HCEC 1CT (cell line): ENCODE data around the gene SDR39U1.

Experiments used
- DNase-seq: peaks from one replicate; pipeline ENCODE4 v3.0.0-alpha.2; 2017

Gene SDR39U1

DNA sequence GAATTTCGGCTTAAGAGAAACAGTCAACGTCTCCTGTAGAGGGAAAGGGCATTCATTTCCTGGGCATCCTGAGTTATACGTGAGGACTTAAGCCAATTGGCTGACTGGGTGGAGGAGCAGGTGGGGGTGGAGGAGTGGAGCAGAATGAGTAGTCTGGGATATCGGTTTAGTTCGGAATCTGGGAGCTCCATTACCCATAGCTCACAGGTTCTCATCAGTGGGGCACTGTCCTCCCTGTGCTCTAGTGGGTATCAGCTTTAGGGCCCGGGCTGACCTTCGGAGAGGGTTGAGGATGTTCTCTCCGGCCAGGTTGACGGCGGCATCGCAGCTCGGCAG, 704 bp downstream of the SDR39U1 start:
- DNase-seq = peak; percentile 49

DNA sequence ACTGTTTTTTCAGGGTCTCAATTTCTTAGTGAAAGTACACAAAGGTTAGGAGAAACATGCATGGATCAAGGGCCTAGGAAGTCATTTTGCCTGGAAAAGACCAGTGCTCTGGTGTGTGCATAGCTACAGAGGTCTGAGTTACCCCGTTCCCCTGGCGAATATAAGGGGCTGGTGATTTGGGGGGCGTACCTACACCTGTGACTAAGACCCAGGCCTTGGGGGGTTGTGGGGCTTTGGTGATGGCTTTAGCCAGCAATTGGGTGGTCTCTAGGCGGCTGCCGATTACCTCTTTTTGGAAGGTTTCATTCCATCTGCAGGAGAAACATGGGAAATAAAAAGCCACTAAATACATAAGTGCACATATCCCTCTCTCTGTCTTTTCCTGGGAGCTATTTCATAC, 1.1 kb downstream of the SDR39U1 start:
- no peak for DNase-seq

DNA sequence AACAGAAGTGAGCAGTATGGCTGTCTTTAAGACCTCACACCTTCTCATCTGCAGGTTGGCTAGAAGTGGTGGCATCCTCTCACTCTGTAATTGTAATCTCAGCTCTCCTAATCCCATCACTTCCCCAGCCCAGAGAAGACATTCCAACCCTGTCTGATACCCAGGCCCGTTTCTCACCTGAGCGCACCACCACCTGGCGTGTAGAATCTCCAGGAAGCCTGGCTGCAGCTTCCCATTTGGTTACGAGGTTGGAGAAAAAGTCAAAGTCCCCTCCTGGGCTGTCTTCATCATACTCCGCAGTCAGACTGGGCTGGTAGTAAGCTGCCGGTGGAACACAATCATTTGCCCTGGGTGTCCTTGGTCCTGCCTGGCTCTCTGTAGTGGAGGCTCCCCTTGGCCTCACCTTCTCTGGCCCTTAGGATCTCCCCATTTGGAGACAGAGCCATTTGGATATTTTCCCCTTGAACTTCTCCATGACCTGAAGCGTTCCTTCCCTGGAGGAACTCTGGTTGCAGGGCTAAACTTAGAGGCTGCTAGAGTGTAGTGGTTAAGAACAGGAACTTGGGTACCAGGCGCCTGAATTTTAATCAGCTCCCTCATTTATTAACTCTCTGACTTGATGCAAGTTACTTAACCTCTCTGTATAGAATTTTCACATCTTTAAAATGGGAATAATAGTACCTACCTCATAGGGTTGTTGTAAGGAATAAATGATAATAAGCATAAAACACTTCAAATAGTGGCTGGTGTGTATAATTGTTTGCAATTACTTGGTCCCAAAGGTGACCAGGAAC, 1.8 kb downstream of the SDR39U1 start:
- no peak for DNase-seq

DNA sequence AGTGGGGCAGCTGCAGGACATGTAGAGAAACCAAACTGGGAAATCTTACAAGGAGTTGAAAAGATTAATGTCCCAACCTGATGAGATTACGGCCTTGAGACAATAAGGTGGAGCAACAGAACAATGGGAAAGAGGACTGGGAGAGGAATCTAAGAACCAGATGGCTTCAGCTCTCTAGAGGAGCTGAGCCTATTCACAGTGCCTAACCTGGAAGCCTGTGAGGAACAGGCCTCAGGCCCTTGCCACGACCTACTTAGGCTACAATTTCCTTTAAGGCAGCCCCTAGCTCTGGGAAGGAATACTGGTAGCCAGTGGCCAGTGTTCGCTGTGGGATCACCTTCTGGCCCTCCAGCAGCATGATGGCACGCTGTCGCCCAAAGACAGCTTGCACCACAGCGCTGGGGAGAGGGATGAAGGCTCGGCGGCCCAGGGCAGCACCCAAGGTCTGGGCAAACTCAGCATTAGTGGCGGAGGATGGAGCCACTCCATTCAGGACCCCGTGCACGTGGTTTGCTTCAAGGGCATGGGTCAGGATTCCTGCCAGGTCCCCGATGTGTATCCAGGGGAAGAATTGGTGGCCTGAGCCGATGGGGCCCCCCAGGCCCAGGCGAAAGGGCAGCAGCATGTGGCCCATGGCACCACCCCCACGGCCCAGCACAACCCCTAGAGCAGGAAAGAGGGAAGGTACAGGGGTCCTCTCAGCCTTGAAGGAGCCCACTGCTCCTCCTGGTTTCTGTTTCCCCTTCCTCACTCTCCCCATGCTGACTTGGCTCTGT, 2.6 kb downstream of the SDR39U1 start:
- DNase-seq = no peak

DNA sequence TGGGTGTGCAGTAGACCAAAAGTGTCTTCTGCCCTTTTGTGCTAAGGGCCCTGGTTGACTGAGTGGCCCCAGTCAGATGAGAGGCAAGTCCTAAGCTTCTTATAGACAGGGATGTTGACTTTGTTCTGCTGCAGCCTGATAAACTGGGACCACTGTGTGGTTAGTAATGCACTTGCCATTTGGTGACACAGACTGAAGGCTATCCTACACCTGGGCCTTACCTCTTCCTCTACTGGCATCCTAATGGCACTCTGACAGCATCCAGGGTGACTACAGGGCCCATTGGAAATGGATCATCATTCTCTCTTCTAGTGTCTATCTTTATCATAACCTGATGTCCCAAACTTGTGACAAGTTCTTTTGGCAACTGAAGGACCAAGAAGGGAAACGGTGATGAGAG, 3.3 kb downstream of the SDR39U1 start:
- DNase-seq = no peak

DNA sequence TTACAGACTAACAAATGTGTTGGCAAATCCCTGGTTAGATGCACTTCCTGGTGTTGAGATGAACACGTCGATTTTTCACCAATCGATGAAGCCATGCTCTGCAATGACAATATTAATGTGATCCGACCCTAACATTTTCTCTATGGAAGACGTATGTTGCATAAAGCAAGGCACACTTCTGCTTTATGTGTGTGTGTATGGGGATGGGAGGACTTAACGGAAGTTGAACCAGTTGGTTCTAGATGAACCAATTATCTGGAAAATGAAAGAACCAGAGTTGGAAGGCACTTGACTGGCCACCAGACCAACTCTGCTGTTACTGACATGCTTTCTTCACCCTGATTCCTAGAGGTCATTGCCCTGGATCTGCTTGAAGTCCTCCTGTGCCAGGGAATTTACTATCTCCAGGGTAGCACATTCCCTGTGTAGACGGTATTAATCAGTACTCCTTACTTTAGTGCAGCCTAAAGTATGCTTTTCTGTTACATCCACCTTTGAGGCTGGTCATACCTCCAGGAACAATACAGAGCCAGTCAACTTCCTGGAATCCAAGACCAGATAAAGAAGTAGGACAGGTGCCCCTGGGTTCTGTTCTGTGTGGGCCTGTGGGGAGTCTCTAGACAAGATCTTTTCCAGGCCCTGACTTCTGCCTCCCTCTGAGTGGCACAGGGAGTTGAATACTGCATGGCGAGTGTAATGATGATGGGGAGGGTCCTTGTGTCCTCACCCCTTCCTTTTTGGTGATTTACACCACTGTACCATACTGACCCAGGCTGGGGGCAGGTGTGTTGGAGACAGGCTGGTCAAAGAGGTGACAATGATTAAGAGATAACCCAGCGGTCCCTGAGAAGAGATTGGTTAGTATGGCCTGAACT, 4.1 kb downstream of the SDR39U1 start:
- no peak for DNase-seq

DNA sequence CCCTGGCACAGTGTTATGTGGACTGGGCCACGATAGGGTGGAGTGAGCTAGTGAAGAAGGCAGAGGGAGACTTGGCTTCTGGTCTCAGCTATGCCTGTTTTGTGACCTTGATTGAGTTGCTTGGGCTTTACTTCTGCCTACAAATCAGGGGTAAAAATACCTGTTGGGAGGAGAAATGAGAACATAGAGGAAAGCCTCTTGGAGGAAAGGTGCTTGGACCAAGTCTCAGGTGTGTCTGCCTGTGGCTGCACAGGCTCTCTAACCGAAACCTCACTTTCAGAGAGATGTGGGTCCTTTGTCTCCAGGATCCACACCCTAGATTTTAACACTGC, 4.9 kb downstream of the SDR39U1 start:
- DNase-seq = no peak

DNA sequence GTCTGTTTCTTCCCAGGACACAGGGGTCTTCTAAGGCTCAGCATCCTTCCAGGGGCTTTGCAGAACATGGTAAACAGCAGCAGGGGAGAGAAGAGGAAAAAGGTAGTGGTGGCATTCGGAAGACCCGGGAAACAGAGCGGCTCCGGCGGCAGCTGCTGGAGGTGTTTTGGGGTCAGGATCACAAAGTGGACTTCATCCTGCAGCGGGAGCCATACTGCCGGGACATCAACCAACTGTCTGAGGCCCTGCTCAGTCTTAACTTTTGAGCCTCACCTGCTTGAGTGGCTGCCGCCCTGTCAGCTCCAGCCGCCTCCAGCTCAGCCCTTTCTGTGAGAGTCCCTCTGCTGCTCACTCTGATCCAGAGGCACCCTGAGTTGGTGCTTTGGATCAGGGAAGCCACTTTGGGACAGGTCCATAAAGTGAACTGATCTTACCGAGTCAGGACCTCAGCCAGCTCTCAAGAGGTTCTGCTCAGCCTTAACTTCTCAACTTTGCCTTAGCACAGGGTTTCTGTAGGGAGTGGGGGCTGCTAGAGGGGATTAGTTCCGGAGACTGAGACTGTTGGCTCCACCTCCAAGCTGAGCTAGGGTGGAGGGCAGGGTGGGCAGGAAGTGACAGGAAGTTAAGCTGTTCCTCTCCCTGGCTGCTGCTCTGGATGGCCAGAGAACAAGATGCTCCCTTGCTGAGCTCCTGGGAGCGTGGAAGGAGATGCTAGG, 5.4 kb downstream of the SDR39U1 start:
- no peak for DNase-seq

DNA sequence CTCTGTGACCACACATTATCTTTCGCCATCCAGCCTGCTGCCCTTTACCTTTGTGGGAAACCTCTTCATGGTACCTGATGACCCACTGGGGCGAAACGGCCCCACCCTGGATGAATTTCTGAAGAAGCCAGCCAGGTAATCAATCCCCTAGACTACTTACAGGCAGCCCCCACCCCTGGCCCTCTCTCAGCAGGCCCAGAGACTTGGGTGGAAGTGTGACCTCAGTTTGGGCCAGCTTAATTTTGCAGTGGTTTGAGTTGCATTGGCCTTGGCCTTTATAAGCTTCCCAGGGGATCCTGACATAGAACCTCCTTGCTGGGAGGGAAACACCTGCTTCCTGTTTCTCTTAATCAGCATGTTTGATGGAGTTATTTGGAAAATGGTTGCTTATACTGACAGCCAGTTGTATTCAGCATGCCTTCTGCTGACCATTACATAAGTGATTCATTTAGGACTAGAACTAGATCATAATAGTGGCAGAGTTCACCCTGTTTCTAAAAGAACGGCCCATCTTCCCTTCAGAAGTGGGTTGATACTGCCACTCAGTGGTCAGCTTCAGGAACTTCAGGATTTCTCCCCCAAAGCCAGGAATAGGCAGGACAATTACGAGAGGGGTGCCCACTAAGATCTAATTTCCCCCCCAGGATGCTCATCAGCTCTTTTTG, 6.1 kb downstream of the SDR39U1 start:
- DNase-seq = peak; percentile 84

DNA sequence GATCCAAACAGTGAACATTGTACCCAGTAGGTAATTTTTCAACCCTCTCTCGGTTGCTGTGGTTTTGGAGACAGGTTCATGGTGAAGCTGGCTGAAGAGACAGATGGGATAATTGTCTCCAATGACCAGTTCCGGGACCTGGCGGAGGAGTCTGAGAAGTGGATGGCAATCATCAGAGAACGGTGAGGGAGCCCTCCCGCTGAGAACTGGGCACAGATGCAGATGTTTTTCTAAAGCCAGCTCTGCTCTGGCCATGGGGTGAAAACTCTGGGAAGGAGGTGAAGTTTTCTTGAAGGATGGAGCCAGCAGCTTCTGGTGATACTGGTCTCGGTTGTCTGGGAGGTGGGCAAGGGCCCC, 6.6 kb downstream of the SDR39U1 start:
- DNase-seq = no peak

DNA sequence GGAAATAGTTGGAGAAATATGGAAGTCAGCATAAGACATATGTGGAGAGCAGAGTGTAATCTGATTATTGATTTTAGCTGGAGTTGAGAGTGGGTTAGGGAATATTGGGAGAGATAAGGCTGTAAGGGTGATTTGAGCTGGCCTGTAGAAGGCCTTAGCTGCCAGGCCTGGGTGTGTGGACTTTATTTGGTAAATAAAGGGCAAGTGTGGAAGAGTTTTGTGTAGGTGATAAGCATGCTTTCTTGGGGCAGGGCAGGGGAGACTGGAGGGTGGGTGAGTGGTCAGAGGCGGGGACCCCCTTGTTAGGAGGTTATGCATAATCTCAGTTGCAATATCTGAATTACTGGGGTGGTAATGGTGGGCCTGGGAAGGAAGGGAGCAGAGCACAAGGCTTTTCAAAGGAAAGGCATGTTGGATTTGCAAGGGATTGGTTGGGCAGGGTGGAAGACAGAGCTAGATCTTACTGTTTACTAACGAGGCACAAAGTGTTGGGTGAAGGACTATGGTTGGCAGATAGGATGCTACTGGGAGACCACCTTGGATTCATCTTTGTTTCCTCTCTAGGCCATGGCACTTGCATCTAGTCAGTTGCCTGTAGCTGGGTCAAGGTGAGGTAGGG, 7.3 kb downstream of the SDR39U1 start:
- DNase-seq = no peak

DNA sequence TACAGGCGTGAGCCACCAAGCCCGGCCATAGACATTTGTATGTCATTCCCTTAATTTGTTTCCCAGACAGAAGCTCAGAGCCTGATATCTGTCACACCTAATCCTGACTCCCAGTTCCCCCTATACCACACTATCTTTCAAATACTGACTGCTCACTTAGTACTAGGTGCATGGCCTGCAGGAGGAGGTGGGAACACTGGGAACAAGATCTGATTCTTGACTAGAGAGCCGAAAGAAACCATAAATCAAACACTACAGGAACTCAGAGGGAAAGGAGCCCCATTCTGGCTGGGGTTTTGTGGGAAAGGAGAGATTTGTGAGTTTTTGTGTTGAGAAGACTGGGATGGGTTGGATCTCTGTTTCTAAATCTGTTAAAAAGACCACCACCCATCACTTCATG, 7.9 kb downstream of the SDR39U1 start:
- no peak for DNase-seq

DNA sequence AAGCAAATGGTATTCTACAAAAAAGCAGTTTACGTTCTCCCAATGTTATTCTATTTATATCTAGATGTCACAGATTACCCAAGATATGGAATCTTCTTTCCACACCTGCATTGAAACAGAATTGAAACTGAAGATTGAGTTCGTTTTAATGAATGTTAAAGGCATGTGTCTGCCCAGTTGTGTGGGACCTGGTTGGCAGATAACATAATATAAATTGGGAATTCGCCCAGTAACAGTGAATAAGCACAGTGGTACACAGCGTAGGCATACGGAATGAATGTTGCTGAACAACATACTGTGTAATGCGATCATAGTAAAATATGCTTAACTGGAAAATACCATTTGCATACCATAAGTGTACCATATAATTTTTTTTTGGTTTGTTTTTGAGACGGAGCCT, 8.5 kb downstream of the SDR39U1 start:
- no peak for DNase-seq

DNA sequence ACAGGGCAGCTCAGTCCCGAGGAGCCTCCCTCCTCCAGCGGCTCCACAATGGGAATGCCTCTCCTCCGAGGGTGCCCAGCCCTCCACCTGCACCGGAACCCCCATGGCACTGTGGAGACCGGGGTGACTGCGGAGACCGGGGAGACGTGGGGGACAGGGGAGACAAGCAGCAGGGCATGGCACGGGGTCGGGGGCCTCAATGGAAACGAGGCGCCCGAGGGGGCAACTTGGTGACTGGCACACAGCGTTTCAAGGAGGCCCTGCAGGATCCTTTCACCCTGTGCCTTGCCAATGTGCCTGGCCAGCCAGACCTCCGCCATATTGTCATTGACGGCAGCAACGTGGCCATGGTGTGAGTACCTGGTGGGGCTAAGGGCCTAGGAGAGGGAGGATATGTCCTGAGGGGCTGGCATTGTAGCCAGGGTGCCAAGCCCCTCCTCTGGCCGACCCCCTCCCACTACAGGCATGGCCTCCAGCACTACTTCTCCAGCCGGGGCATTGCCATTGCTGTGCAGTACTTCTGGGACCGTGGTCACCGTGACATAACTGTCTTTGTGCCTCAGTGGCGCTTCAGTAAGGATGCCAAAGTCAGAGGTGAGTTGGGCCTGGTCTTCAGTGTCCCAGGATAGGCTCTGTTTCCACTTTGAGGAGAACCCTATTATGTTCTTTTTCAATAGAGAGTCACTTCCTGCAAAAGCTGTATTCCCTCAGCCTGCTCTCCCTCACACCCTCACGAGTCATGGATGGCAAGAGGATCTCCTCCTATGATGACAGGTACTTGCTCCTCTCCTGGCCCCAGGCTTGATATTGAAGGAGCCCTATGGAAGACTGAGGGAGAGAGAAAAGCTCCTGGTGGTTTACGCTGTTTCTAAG, 10.1 kb downstream of the SDR39U1 start:
- no peak for DNase-seq

DNA sequence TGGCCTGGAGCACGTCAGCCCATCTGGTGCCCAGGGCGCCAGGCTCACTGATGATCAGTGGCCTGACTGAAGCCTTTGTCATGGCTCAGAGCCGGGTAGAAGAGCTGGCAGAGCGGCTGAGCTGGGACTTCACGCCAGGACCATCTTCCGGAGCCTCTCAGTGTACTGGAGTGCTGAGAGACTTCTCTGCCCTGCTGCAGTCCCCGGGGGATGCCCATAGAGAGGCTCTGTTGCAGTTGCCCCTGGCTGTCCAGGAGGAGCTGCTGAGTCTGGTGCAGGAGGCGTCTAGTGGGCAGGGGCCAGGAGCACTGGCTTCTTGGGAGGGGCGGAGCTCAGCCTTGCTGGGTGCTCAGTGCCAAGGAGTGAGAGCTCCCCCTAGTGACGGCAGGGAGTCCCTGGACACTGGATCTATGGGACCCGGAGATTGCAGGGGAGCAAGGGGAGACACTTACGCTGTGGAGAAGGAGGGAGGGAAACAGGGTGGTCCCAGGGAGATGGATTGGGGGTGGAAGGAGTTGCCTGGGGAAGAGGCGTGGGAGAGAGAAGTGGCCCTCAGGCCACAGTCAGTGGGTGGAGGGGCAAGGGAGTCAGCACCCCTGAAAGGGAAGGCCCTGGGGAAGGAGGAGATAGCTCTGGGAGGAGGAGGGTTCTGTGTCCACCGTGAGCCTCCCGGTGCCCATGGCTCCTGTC, 10.9 kb downstream of the SDR39U1 start:
- peak; percentile 90 for DNase-seq

DNA sequence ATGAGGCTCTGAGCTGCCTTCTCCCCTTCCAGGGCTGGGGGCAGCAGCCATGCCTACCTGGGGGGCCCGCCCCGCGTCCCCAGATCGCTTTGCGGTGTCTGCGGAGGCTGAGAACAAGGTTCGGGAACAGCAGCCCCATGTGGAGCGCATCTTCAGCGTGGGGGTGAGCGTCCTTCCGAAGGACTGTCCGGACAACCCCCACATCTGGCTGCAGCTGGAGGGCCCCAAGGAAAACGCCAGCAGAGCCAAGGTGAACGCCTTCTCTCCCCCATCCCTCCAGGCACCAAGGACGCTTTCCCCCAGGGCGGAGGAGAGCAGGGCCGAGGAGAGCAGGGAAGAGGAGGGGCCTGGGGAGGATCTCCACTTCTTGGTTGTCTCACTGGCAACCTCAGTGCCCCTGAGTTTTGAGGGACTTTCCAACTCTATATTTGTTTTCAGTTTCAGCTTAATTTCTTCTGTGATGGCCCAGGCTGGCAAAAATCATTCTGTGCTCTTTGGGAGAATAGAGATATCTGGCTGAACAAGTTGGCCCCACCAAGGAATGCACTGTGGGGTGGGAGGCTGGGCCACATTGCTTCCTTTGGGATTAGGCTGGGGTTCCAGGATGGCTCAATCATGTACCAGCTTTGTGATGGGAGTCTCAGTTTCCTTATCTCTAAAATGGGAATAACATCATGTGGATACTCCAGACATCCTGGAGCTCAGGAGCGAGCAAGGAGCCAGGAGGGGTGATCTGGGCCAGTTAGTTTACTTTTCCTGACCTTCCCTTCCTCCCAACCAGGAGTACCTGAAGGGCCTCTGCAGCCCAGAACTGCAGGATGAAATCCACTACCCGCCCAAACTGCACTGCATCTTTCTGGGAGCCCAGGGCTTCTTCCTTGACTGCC, 11.7 kb downstream of the SDR39U1 start:
- peak; percentile 60 for DNase-seq

DNA sequence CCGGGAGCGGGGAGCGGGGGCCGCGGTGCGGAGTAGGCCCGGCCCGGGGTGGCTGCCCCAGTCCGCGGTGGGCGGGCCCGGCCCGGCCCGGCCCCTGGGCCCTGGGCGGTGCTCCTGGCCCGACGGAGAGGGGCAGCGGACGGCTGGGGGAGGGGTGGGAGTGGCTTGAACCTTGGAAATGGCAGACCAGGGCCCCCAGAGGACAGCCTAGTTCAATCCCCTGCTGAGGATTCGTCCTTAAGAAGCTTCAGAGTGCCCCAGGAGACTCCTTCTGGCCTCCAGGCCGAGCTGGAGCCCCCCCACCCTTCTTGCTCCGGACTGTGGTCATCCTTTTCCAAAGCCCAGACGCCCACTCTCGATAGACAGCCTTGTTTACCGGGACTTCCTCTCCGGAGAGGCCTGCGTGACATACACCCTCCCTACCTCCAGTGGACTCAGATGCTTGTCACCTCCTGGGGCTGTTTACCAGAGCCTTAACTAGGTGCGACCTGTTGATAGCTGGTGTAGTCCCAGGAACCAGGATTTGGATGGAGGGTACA, 12.4 kb downstream of the SDR39U1 start:
- DNase-seq = peak; percentile 71

DNA sequence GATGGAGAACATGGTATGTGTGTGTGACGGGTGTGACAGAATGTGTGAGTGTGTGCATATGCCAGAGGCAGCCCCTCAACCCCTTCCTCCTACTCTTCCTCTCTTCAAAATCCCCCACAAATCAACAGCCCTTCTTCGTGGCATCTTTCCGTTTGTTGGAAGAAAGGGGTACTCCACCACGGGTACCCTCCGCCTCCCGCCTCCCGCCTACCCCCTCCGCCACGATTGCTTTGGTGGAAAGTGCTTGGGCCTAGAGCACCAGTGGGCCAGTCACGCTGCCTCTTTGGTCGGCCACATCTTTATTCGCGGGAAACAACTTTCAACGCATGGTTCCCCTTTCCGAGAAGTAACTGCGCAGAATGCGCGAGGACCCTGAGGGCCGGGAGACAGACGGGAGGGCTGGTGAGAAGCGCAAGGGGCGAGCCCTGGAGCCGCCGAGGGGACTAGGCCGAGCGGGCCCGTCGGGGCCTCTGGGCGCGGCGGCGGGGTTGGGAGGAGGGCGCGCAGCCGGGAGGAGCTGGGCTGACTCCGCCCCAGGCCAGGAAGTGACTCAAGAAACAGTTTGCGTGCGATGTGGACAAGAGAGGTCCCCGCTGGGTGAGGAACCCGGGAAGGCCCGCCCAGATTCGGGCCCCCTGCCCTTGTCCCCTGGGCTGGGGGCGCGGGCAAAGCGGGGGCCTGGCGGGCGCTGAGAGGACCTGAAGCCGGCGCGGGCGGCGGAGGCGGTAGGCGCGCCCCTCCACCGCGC, 13.0 kb downstream of the SDR39U1 start, which contains the start of the genes CBLN3 and KHNYN:
Gene CBLN3 (minus strand): TSS at position 274 of the 748 bp plus-strand sequence. CDS start 614 bp downstream, outside the sequence.
Gene KHNYN (plus strand): TSS at position 560 of the 748 bp plus-strand sequence. CDS start 777 bp downstream, outside the sequence.
- peak; percentile 96 for DNase-seq
